Central memory CD8-positive, alpha-beta T cell (primary cell): ENCODE results near the gene PPFIBP1.

ENCODE experiments used
- ATAC-seq: fragments of 150-1000 bp; cut with Tn5 transposase; replicated peaks from 2 replicates; pipeline ENCODE4 v1.10.0; 2022; ENCODE audit warnings: mild to moderate bottlenecking, moderate FRiP score, moderate number of reproducible peaks; ENCODE audit not compliant: poor library complexity, severe bottlenecking; ENCODE audit errors: extremely low read depth
- DNase-seq, 2 donors: peaks; one replicate each; pipeline ENCODE4 v3.0.0; 2021; ENCODE audit warnings: low spot score in 2 of 2
- H3K27ac Mint-ChIP-seq: one replicate; pipeline ENCODE4 v1.8.0; 2022; ENCODE audit warnings: low read depth, mild to moderate bottlenecking, moderate library complexity, mixed read lengths
- H3K27me3 Mint-ChIP-seq: one replicate; pipeline ENCODE4 v1.8.0; 2022; ENCODE audit warnings: mixed read lengths
- H3K36me3 Mint-ChIP-seq: one replicate; pipeline ENCODE4 v1.8.0; 2022; ENCODE audit warnings: mild to moderate bottlenecking, moderate library complexity, mixed read lengths; ENCODE audit not compliant: insufficient read depth
- H3K4me1 Mint-ChIP-seq: one replicate; pipeline ENCODE4 v1.8.0; 2022; ENCODE audit warnings: mixed read lengths
- H3K4me3 Mint-ChIP-seq: one replicate; pipeline ENCODE4 v1.8.0; 2022; ENCODE audit warnings: mild to moderate bottlenecking, moderate library complexity, mixed read lengths
- H3K9me3 Mint-ChIP-seq: one replicate; pipeline ENCODE4 v1.8.0; 2022; ENCODE audit warnings: mixed read lengths

PPFIBP1 gene

GRCh38 chr12:27517961-27518665 is 5.9 kb upstream of the PPFIBP1 start:
- DNase-seq (no peak), ATAC-seq (no peak)
- Mint-ChIP-seq H3K36me3 (no peaks in the 10 kb centered on the region), H3K4me1 (no peaks in the 10 kb centered on the region), H3K4me3 (no peak overlapping the region), H3K27me3 (peaks cover 44% of the 10 kb centered on the region), H3K9me3 (no peaks in the 10 kb centered on the region), H3K27ac (no peak overlapping the region)

DNA sequence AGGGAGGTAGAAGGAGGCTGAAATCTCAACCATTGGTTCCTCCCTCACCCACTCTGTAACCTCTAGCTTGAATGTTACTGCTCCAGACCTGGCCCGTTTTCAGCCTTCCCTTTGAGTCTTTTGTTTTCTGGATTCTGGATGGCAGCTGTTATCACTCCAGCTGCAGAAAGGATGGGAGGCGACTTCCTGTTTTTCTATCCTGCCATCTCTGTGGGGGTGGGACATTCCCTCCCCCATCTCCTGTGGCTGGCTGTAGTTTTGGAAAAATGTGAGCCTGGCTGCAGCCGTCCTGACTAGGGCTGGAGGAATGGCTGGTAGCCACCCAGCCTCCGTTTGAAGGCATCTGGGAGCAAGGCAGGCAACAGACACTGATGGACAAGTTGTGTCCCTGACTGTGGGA is 2.9 kb upstream of the PPFIBP1 start:
- H3K27ac Mint-ChIP-seq = no peak overlapping the region
- H3K4me3 Mint-ChIP-seq = no peak overlapping the region

GRCh38 chr12:27521981-27522380 is 2.0 kb upstream of the PPFIBP1 start:
- Mint-ChIP-seq H3K36me3 (peaks cover 2% of the 10 kb centered on the region), H3K4me1 (peaks cover 16% of the 10 kb centered on the region), H3K9me3 (no peaks in the 10 kb centered on the region), H3K4me3 (peak overlapping the region; percentile 90), H3K27me3 (peaks cover 34% of the 10 kb centered on the region), H3K27ac (no peak overlapping the region)
- DNase-seq = no peak
- ATAC-seq = no peak

More for the DNA sequence above, 2.9 kb upstream of the PPFIBP1 start:
- Mint-ChIP-seq H3K36me3 (peaks cover 2% of the 10 kb centered on the region), H3K27me3 (peaks cover 43% of the 10 kb centered on the region), H3K9me3 (no peaks in the 10 kb centered on the region), H3K4me1 (peaks cover 16% of the 10 kb centered on the region)
- no peak for ATAC-seq
- no peak for DNase-seq

DNA sequence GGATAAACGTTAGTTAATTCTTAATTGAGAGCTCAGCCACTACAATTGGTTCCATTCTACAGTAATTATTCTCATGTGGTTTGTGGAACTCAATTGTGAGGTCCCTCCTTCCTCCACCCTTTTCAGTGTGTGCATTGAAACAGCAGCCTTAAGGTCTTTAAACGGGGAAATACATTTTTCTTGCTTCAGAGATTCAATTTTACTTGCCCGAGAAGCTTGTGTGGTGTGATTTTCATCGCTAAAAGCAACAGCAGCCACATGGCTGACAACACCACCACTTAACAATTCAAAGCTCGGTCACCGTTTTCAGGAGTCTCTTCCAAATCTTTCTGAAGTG is 733 bp upstream of the PPFIBP1 start:
- H3K4me3 Mint-ChIP-seq = peak overlapping the region; percentile 90

DNA sequence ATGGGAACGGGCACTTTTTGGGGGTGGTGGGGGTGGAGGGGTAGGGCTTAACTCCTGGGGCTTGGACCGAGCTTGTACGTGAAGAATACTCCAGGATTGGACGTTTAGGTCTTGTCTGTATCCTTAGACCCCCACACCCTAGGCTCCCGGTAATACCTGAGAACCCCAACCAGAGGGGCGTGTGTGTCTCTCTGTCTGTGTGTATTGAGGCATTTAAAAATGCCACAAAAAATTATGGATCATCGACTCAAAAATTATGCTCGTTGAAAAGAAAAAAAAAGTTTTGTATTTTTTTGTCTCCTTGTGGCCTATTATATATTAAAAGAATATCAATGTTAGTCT is 459 bp downstream of the PPFIBP1 start:
- H3K27ac Mint-ChIP-seq = peak overlapping the region; percentile 1

More for the DNA sequence above, 733 bp upstream of the PPFIBP1 start:
- ATAC-seq (peak; percentile 7), DNase-seq (no peak)
- H3K9me3 Mint-ChIP-seq = no peaks in the 10 kb centered on the region
- H3K4me1 Mint-ChIP-seq = peaks cover 16% of the 10 kb centered on the region
- H3K36me3 Mint-ChIP-seq = peaks cover 2% of the 10 kb centered on the region
- H3K27me3 Mint-ChIP-seq = peaks cover 23% of the 10 kb centered on the region
- peak overlapping the region; percentile 79 for H3K27ac Mint-ChIP-seq

GRCh38 chr12:27524839-27525753 is 1.1 kb downstream of the PPFIBP1 start:
- Mint-ChIP-seq H3K4me3 (peak overlapping the region; percentile 90), H3K36me3 (peaks cover 2% of the 10 kb centered on the region), H3K4me1 (peaks cover 16% of the 10 kb centered on the region), H3K9me3 (no peaks in the 10 kb centered on the region), H3K27me3 (peaks cover 7% of the 10 kb centered on the region), H3K27ac (peak overlapping the region; percentile 1)
- ATAC-seq = no peak
- DNase-seq = no peak

More for the DNA sequence above, 459 bp downstream of the PPFIBP1 start:
- ATAC-seq (no peak), DNase-seq (no peak)
- H3K4me3 Mint-ChIP-seq = peak overlapping the region; percentile 90
- peaks cover 2% of the 10 kb centered on the region for H3K36me3 Mint-ChIP-seq
- H3K27me3 Mint-ChIP-seq = peaks cover 13% of the 10 kb centered on the region
- H3K4me1 Mint-ChIP-seq = peaks cover 16% of the 10 kb centered on the region
- H3K9me3 Mint-ChIP-seq = no peaks in the 10 kb centered on the region

- no peak for ATAC-seq
- Mint-ChIP-seq H3K27me3 (peaks cover 7% of the 10 kb centered on the region), H3K4me3 (no peak overlapping the region), H3K4me1 (peaks cover 16% of the 10 kb centered on the region), H3K9me3 (no peaks in the 10 kb centered on the region), H3K36me3 (peaks cover 2% of the 10 kb centered on the region), H3K27ac (no peak overlapping the region)
- no peak for DNase-seq
These were observed 3.5 kb downstream of the PPFIBP1 start for GRCh38 chr12:27527512-27527911.

- Mint-ChIP-seq H3K4me1 (peaks cover 15% of the 10 kb centered on the region), H3K27me3 (peaks cover 13% of the 10 kb centered on the region), H3K36me3 (peaks cover 2% of the 10 kb centered on the region), H3K27ac (no peak overlapping the region), H3K9me3 (no peaks in the 10 kb centered on the region), H3K4me3 (no peak overlapping the region)
- DNase-seq (no peak), ATAC-seq (no peak)
These were observed 4.8 kb downstream of the PPFIBP1 start for GRCh38 chr12:27528788-27529187.

DNA sequence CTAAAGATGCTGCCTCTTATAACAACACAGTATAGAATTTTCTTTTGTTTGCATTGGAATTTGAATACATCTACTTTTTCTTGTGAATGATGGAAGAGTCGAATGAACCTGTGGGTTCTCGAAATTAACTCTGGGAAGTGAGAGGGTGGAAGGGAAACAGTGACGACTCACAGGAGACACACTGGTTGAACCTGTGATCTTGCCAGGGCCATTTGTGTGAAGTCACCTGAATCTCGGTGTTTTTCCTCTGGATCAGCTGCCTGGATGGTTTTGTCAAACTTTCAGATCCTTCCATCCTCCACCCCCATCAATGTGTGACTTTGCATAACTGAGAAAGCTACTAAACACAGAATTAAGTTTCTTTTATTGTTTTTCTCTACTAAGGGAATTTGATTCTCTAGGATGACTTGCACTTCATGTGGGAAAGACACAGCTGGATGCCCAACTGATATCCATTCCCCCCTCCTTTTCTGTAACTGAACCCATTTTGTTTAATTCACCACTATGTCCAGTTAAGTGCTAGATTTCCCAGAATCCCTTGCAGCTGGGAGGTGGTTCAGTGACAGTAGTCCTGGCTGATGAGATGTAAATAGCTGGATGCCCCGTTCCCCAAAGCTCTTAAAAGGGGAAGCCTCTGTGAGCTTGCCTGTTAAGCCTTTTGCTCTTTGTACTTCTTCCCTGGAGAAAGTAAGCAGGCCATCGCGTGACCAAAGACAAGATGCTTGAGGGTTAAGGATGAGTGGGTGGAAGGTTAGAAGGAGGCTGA is 6.3 kb downstream of the PPFIBP1 start:
- no peak for ATAC-seq
- H3K36me3 Mint-ChIP-seq = no peaks in the 10 kb centered on the region
- H3K9me3 Mint-ChIP-seq = no peaks in the 10 kb centered on the region
- peaks cover 17% of the 10 kb centered on the region for H3K4me1 Mint-ChIP-seq
- no peak for DNase-seq
- no peak overlapping the region for H3K27ac Mint-ChIP-seq
- peaks cover 13% of the 10 kb centered on the region for H3K27me3 Mint-ChIP-seq
- H3K4me3 Mint-ChIP-seq = no peak overlapping the region

DNA sequence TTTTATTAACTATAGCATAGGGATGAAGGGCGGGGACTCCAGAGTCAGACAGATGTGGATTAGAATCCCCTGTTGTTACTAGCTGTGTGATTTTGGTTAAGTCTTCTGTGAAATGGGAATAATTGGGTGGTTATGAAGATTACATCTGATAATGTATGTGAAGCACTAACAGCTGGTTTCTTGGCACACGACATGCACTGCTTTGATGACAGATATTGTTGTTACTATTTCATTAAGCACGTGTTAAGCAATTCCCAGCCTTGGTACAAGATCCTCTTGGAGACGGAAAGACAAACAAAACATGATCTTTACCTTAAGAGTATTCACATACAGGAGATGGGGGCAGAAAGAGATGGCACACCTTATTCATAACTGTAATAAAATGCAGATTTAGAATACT is 7.9 kb downstream of the PPFIBP1 start:
- Mint-ChIP-seq H3K27me3 (peaks cover 13% of the 10 kb centered on the region), H3K4me1 (peaks cover 17% of the 10 kb centered on the region), H3K27ac (no peak overlapping the region), H3K4me3 (no peak overlapping the region), H3K36me3 (no peaks in the 10 kb centered on the region), H3K9me3 (no peaks in the 10 kb centered on the region)
- DNase-seq (no peak), ATAC-seq (no peak)

DNA sequence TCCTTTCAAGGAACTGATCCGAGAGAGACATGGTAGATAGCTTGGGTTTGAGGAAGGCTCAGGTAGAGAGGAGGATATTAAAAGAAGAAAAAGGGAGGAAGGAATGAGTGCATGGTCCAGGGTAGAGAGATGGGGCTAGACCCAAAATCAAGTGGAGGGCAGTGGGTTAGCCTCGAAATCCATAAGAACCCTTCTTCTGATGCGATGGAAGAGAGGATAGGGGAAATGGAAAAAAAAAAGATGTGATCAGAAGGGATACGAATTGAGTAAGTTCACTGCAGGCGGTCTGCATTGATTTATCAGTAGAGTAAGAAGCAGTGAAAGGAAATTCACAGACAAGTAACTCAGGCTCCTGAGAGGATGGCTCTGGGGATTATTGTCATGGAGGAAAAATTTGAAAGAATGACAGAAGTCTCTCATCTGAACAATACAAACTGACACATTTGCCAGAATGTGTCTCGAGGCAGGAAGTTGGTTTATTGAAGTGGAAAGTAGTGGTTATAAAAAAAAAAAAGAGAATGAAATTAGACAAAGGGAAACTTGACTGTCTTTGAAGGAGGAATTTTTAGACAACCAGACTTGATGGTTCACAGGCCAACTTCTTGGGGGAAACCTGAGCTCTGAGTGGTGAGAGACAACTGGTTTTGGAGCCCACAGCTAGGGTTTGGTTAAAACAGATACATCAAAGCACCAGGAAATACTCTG is 10.2 kb downstream of the PPFIBP1 start:
- peaks cover 17% of the 10 kb centered on the region for H3K4me1 Mint-ChIP-seq
- peaks cover 13% of the 10 kb centered on the region for H3K27me3 Mint-ChIP-seq
- H3K36me3 Mint-ChIP-seq = no peaks in the 10 kb centered on the region
- H3K27ac Mint-ChIP-seq = peak overlapping the region; percentile 49
- no peaks in the 10 kb centered on the region for H3K9me3 Mint-ChIP-seq
- H3K4me3 Mint-ChIP-seq = peak overlapping the region; percentile 29
- ATAC-seq (peak; percentile 81), DNase-seq (no peak)

DNA sequence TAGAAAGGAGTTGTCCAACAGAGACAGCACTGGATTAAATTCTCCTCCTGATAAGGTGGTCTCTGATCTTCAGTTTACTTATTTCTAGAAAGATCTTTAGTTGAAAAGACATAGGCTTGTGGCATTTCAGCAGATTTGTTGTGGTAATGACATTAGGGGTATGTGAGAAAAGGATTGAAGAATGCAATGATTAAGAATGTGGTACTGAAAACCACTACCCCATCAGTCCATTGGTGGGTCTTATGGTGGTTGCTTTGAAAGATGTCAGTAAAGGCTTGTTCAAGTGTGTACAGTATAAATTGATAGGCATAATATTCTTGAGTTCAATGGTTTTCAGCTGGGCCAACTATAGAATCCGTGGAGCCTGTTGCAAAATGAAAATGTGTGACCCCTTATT is 10.8 kb downstream of the PPFIBP1 start:
- ATAC-seq = peak; percentile 16

More for the DNA sequence above, 10.8 kb downstream of the PPFIBP1 start:
- H3K4me1 Mint-ChIP-seq = peaks cover 17% of the 10 kb centered on the region
- H3K9me3 Mint-ChIP-seq = no peaks in the 10 kb centered on the region
- peak overlapping the region; percentile 29 for H3K4me3 Mint-ChIP-seq
- H3K36me3 Mint-ChIP-seq = no peaks in the 10 kb centered on the region
- no peak for DNase-seq
- H3K27ac Mint-ChIP-seq = peak overlapping the region; percentile 49
- H3K27me3 Mint-ChIP-seq = peaks cover 13% of the 10 kb centered on the region
